Mesothelial cell of epicardium (in vitro differentiated cells): ENCODE measurements around the gene IL1RAPL1. TPM values are rescaled to one million over a fixed set of nuclear protein-coding genes. Genes with fewer than 3 reads are reported as not detected.

Experiments
- DNase-seq, 2 experiments: peaks; one replicate each; pipeline ENCODE4 v3.0.0; 2021; ENCODE audit warnings: low spot score in 2 of 2; ENCODE audit not compliant: unreplicated experiment in 2 of 2
- H3K27ac Mint-ChIP-seq: 2 replicates; pipeline ENCODE4 v1.8.0; 2021; ENCODE audit warnings: mixed read lengths
- H3K27me3 Mint-ChIP-seq: 2 replicates; pipeline ENCODE4 v1.8.0; 2021; ENCODE audit warnings: low read depth, mixed read lengths
- H3K36me3 Mint-ChIP-seq: 2 replicates; pipeline ENCODE4 v1.8.0; 2021; ENCODE audit warnings: mixed read lengths
- H3K4me1 Mint-ChIP-seq: 2 replicates; pipeline ENCODE4 v1.8.0; 2021; ENCODE audit warnings: mixed read lengths
- H3K4me3 Mint-ChIP-seq: 2 replicates; pipeline ENCODE4 v1.8.0; 2021; ENCODE audit warnings: mild to moderate bottlenecking, moderate library complexity, mixed read lengths
- H3K9me3 Mint-ChIP-seq: 2 replicates; pipeline ENCODE4 v1.8.0; 2021; ENCODE audit warnings: mixed read lengths
- CTCF ChIP-seq: fragments of 200-600 bp; sonication (generic); IDR thresholded peaks from one replicate; pipeline ENCODE4 v1.5.0; 2021; ENCODE audit warnings: antibody characterized with exemption; ENCODE audit not compliant: unreplicated experiment
- total RNA-seq: library from RNA; stranded (reverse); gene quantifications from 3 replicates; pipeline ENCODE4 v1.2.1, GENCODE V29; 2021

Gene IL1RAPL1
- total RNA-seq, 1 donor from 2014 or later = 17.0 TPM

- H3K9me3 Mint-ChIP-seq = peaks cover 23% of the 10 kb centered on the region
- no peaks in the 10 kb centered on the region for H3K27me3 Mint-ChIP-seq
- H3K4me3 Mint-ChIP-seq = no peak overlapping the region
- no peaks in the 10 kb centered on the region for H3K4me1 Mint-ChIP-seq
- no peak for DNase-seq
- no peak overlapping the region for H3K27ac Mint-ChIP-seq
- TF ChIP-seq CTCF = no peak
- peaks cover 9% of the 10 kb centered on the region for H3K36me3 Mint-ChIP-seq
These were observed 34.1 kb upstream of the IL1RAPL1 start for GRCh38 chrX:28552882-28553829.

DNA sequence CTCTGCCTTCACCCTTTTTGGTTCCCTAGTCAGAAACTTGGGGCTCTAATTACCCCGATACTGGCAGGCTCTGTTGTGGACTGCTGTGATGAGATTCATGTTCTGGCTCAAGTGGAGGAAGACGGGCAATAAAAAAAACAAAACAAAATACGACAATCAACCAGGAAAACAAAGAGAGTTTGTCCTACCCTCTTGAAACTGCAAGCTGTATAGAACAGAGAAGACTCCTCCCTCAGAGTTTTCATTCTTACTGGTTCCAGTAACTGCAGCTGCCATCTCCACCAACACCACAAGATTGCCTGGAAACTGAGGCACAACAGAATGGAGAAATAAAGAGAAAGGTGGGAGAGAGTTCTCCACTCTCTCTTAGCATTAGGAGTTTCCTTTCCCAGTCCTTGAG is 11.1 kb upstream of the IL1RAPL1 start:
- H3K36me3 Mint-ChIP-seq = no peaks in the 10 kb centered on the region

GRCh38 chrX:28581522-28581921 is 5.7 kb upstream of the IL1RAPL1 start:
- H3K4me3 Mint-ChIP-seq = no peak overlapping the region
- H3K4me1 Mint-ChIP-seq = peaks cover 8% of the 10 kb centered on the region
- no peak for TF ChIP-seq CTCF
- H3K27me3 Mint-ChIP-seq = no peaks in the 10 kb centered on the region
- no peaks in the 10 kb centered on the region for H3K9me3 Mint-ChIP-seq
- no peak overlapping the region for H3K27ac Mint-ChIP-seq
- no peak for DNase-seq
- H3K36me3 Mint-ChIP-seq = no peaks in the 10 kb centered on the region

More for the DNA sequence above, 11.1 kb upstream of the IL1RAPL1 start:
- no peak for TF ChIP-seq CTCF
- no peaks in the 10 kb centered on the region for H3K9me3 Mint-ChIP-seq
- no peaks in the 10 kb centered on the region for H3K27me3 Mint-ChIP-seq
- H3K4me1 Mint-ChIP-seq = no peaks in the 10 kb centered on the region
- H3K4me3 Mint-ChIP-seq = no peak overlapping the region
- no peak overlapping the region for H3K27ac Mint-ChIP-seq
- DNase-seq = no peak

DNA sequence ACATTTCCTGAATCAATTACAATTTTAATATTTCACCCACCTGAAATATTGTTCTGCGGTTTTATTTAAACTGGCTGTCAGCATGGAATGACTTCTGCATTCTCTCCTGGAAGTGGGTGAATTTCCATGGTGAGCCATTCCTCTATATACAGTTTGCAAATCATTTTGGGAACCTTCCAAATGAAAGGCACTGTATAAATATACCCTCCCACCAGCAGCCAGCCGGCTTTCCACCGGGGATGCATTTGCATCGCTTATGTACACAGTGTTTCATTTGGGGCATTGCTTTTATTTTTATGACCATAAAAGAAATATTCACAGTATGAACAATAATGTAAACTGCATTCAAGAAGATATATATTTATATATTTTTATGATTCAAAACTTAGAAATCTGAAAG is 4.7 kb upstream of the IL1RAPL1 start:
- Mint-ChIP-seq H3K4me1 (peaks cover 8% of the 10 kb centered on the region), H3K9me3 (no peaks in the 10 kb centered on the region), H3K4me3 (no peak overlapping the region), H3K36me3 (no peaks in the 10 kb centered on the region), H3K27ac (no peak overlapping the region), H3K27me3 (no peaks in the 10 kb centered on the region)
- no peak for TF ChIP-seq CTCF
- no peak for DNase-seq

- Mint-ChIP-seq H3K9me3 (no peaks in the 10 kb centered on the region), H3K36me3 (no peaks in the 10 kb centered on the region), H3K4me3 (no peak overlapping the region), H3K27me3 (no peaks in the 10 kb centered on the region), H3K27ac (no peak overlapping the region), H3K4me1 (peaks cover 8% of the 10 kb centered on the region)
- no peak for DNase-seq
- no peak for TF ChIP-seq CTCF
These were observed 3.2 kb upstream of the IL1RAPL1 start for GRCh38 chrX:28584025-28584424.
